Sigmoid colon (tissue), 7 donors: Measurements from ENCODE around the gene DDI1. TPM values are rescaled to one million over a fixed set of nuclear protein-coding genes. Genes with fewer than 3 reads are reported as not detected.

Source experiments
- DNase-seq: peaks from one replicate; pipeline ENCODE4 v3.0.0-alpha.2; 2019
- H3K27ac ChIP-seq, 4 donors: fragments of 200-600 bp; sonication (generic); one replicate each; pipeline ENCODE4 v1.5.1; 2016 to 2019; ENCODE audit warnings: mild to moderate bottlenecking in 1 of 4
- H3K27me3 ChIP-seq, 3 donors: fragments of 200-600 bp; sonication (generic); one replicate each; pipeline ENCODE4 v1.5.1; 2019; ENCODE audit warnings: mild to moderate bottlenecking in 1 of 3
- H3K36me3 ChIP-seq, 4 donors: fragments of 200-600 bp; sonication (generic); one replicate each; pipeline ENCODE4 v1.5.1; 2016 to 2019
- H3K4me1 ChIP-seq, 4 donors: fragments of 200-600 bp; sonication (generic); one replicate each; pipeline ENCODE4 v1.5.1; 2017 to 2019
- H3K4me3 ChIP-seq, 4 donors: fragments of 200-600 bp; sonication (generic); one replicate each; pipeline ENCODE4 v1.5.1; 2017 to 2019; ENCODE audit warnings: mild to moderate bottlenecking in 2 of 4, moderate library complexity in 1 of 4
- H3K9me3 ChIP-seq, 4 donors: fragments of 200-600 bp in 3 of 4; sonication (generic) in 3 of 4; one replicate each; pipeline versions ENCODE4 v1.5.1 to v1.6.1; 2013 to 2019
- EP300 ChIP-seq, 4 donors: sonication (generic); formaldehyde crosslinking; IDR thresholded peaks; one replicate each; pipeline ENCODE4 v1.6.1; 2017; ENCODE audit warnings: antibody characterized with exemption in 4 of 4
- POLR2A ChIP-seq, 2 donors: fragments of 450-650 bp; IDR thresholded peaks; one replicate each; pipeline ENCODE4 v1.6.1; 2016; ENCODE audit warnings: antibody characterized with exemption in 2 of 2, mild to moderate bottlenecking in 2 of 2, moderate library complexity in 2 of 2
- POLR2AphosphoS5 ChIP-seq, 4 donors: sonication (generic); formaldehyde crosslinking; IDR thresholded peaks; one replicate each; pipeline ENCODE4 v1.6.1; 2017; ENCODE audit warnings: antibody characterized with exemption in 4 of 4
- WGBS, 2 donors: extraction: QIAGEN DNeasy Blood & Tissue Kit; methylation state at CpG; one replicate each; pipeline ENCODE4 v1.1.7; 2013; 5-methylcytosine and 5-hydroxymethylcytosine counted together
- intact Hi-C: fragments of 100-400 bp; cut with DNase I; formaldehyde crosslinking; loops from one replicate; pipeline ENCODE4 v1.15.1; 2023
- polyA plus RNA-seq, 3 donors: library from polyadenylated mRNA; stranded (reverse); fragments of 200-250 nt; gene quantifications; one replicate each; pipeline ENCODE4 v1.2.3, GENCODE V29; 2013
- total RNA-seq, 4 donors: library from RNA; depleted of rRNA; stranded (reverse); fragments of >200 nt; gene quantifications; one replicate each; pipeline ENCODE4 v1.1.0, GENCODE V29; 2016
- TF ChIP-seq, protein P1 (sequence below), 4 experiments: fragments of 450-650 bp in 3 of 4; fragments of 200-600 bp in 1 of 4; IDR thresholded peaks; one replicate each; pipeline ENCODE4 v1.5.1; 2016 to 2019; ENCODE audit warnings: antibody characterized with exemption in 4 of 4, mild to moderate bottlenecking in 3 of 4, moderate library complexity in 2 of 4
- donor health status: healthy with polysubstance abuse.
- donor health status: Bipolar disorder and iron deficiency.
- donor health status: healthy.

DDI1 gene
- total and polyA plus RNA-seq, 7 donors = not detected

- intact Hi-C loops = no loop called here
Observed at GRCh38 chr11:104000798-104001197, 35.6 kb upstream of the DDI1 start.

DNA sequence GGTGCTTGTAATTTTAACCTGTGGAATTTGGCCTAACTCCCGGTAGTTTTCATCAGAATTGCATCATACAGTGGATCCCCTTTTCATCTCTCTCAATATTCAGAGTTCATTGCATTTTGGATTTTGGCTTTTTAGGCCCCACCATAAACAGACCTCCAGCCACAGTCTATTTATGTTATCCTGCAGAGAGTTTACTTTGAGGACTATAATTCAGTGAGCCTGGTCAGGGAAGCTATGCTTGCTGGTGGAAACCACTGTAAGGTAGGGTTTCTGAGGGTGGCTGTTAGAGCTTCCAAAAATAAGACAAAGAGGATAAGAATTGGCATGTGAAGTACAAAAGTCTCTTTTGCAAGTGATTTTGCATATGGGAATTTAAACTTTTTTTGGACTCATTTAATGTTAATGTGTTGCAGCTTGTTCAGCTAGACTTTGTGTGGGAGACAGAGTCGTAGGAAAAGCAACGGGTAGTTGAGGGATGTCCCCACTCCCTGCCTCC, 34.8 kb upstream of the DDI1 start:
- intact Hi-C loops = no loop called here
- Histone ChIP-seq H3K36me3 (no peaks in the 10 kb centered on the region), H3K27me3 (no peaks in the 10 kb centered on the region), H3K4me1 (peaks cover 0 to 18% (median 14%) of the 10 kb centered on the region in 4 donors), H3K27ac (no peak overlapping the region), H3K9me3 (no peaks in the 10 kb centered on the region), H3K4me3 (no peak overlapping the region)
- TF ChIP-seq POLR2A (IDR thresholded peaks at IDR 0.05) (no peak), EP300 (IDR thresholded peaks at IDR 0.05) (no peak), POLR2AphosphoS5 (IDR thresholded peaks at IDR 0.05) (no peak)
- TF ChIP-seq, protein P1, sequence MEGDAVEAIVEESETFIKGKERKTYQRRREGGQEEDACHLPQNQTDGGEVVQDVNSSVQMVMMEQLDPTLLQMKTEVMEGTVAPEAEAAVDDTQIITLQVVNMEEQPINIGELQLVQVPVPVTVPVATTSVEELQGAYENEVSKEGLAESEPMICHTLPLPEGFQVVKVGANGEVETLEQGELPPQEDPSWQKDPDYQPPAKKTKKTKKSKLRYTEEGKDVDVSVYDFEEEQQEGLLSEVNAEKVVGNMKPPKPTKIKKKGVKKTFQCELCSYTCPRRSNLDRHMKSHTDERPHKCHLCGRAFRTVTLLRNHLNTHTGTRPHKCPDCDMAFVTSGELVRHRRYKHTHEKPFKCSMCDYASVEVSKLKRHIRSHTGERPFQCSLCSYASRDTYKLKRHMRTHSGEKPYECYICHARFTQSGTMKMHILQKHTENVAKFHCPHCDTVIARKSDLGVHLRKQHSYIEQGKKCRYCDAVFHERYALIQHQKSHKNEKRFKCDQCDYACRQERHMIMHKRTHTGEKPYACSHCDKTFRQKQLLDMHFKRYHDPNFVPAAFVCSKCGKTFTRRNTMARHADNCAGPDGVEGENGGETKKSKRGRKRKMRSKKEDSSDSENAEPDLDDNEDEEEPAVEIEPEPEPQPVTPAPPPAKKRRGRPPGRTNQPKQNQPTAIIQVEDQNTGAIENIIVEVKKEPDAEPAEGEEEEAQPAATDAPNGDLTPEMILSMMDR (IDR thresholded peaks at IDR 0.05) = no peak
- 86 to 89% methylated on average over 3 of the region's 3 CpGs for WGBS, 2 donors
- DNase-seq = no peak

More at GRCh38 chr11:104000798-104001197, 35.6 kb upstream of the DDI1 start:
- no peaks in the 10 kb centered on the region for H3K27me3 ChIP-seq
- TF ChIP-seq POLR2A (IDR thresholded peaks at IDR 0.05) (no peak), POLR2AphosphoS5 (IDR thresholded peaks at IDR 0.05) (no peak), EP300 (IDR thresholded peaks at IDR 0.05) (no peak)
- TF ChIP-seq, protein P1 (IDR thresholded peaks at IDR 0.05) = no peak
- no peak overlapping the region for H3K4me3 ChIP-seq
- H3K27ac ChIP-seq = no peak overlapping the region
- WGBS, 2 donors = 79 to 90% methylated on average over 5 of the region's 5 CpGs
- H3K4me1 ChIP-seq = peaks cover 0 to 15% (median 10%) of the 10 kb centered on the region in 4 donors
- H3K36me3 ChIP-seq = no peaks in the 10 kb centered on the region
- no peaks in the 10 kb centered on the region for H3K9me3 ChIP-seq
- no peak for DNase-seq

GRCh38 chr11:104003491-104003890, 32.9 kb upstream of the DDI1 start:
- Histone ChIP-seq H3K27ac (no peak overlapping the region), H3K4me1 (peaks cover 0 to 17% (median 11%) of the 10 kb centered on the region in 4 donors), H3K27me3 (no peaks in the 10 kb centered on the region), H3K36me3 (no peaks in the 10 kb centered on the region), H3K9me3 (no peaks in the 10 kb centered on the region), H3K4me3 (no peak overlapping the region)
- TF ChIP-seq EP300 (IDR thresholded peaks at IDR 0.05) (no peak), POLR2AphosphoS5 (IDR thresholded peaks at IDR 0.05) (no peak), POLR2A (IDR thresholded peaks at IDR 0.05) (no peak)
- TF ChIP-seq, protein P1 (IDR thresholded peaks at IDR 0.05) = no peak
- intact Hi-C loops = no loop called here
- DNase-seq = no peak

- no peaks in the 10 kb centered on the region for H3K27me3 ChIP-seq
- 13 to 57% methylated on average over 2 of the region's 2 CpGs for WGBS, 2 donors
Observed at GRCh38 chr11:104005234-104005855, 31.1 kb upstream of the DDI1 start.

More at GRCh38 chr11:104005234-104005855, 31.1 kb upstream of the DDI1 start:
- H3K4me1 ChIP-seq = peaks cover 0 to 17% (median 11%) of the 10 kb centered on the region in 4 donors
- no peaks in the 10 kb centered on the region for H3K9me3 ChIP-seq
- no peaks in the 10 kb centered on the region for H3K36me3 ChIP-seq
- H3K27ac ChIP-seq = no peak overlapping the region
- DNase-seq = no peak
- TF ChIP-seq EP300 (IDR thresholded peaks at IDR 0.05) (no peak), POLR2A (IDR thresholded peaks at IDR 0.05) (no peak), POLR2AphosphoS5 (IDR thresholded peaks at IDR 0.05) (no peak)
- TF ChIP-seq, protein P1 (IDR thresholded peaks at IDR 0.05) = no peak
- intact Hi-C loops = no loop called here
- H3K4me3 ChIP-seq = no peak overlapping the region
